H9 (cell line): ENCODE measurements around the gene CCNJL. TPM values are rescaled to one million over a fixed set of nuclear protein-coding genes. Genes with fewer than 3 reads are reported as not detected.

Experiments
- DNase-seq: peaks from one replicate; pipeline ENCODE4 v3.0.0-alpha.2; 2017
- H2AFZ ChIP-seq: one replicate; pipeline ENCODE4 v1.6.1; 2013; ENCODE audit warnings: mild to moderate bottlenecking, low read length, control low read depth, moderate library complexity
- H2AK5ac ChIP-seq: 2 replicates; pipeline ENCODE4 v1.6.1; 2013; ENCODE audit warnings: low read length, control low read depth, mixed read lengths; ENCODE audit not compliant: insufficient read length
- H2BK120ac ChIP-seq: one replicate; pipeline ENCODE4 v1.6.1; 2013; ENCODE audit warnings: low read depth, mild to moderate bottlenecking, low read length, control low read depth, inconsistent platforms; ENCODE audit not compliant: poor library complexity, severe bottlenecking
- H2BK12ac ChIP-seq: 2 replicates; pipeline ENCODE4 v1.6.1; 2013; ENCODE audit warnings: low read length, control low read depth, mixed read lengths, low read depth; ENCODE audit not compliant: insufficient read length
- H2BK15ac ChIP-seq: 2 replicates; pipeline ENCODE4 v1.6.1; 2013; ENCODE audit warnings: low read depth, low read length, control low read depth
- H2BK20ac ChIP-seq: one replicate; pipeline ENCODE4 v1.6.1; 2013; ENCODE audit warnings: low read depth, mild to moderate bottlenecking, low read length, control low read depth, inconsistent platforms; ENCODE audit not compliant: poor library complexity, severe bottlenecking
- H2BK5ac ChIP-seq: 2 replicates; pipeline ENCODE4 v1.6.1; 2013; ENCODE audit warnings: low read length, control low read depth, mixed read lengths; ENCODE audit not compliant: insufficient read length
- H3K14ac ChIP-seq: 2 replicates; pipeline ENCODE4 v1.6.1; 2013; ENCODE audit warnings: low read length, control low read depth; ENCODE audit not compliant: insufficient read depth
- H3K18ac ChIP-seq: 2 replicates; pipeline ENCODE4 v1.6.1; 2013; ENCODE audit warnings: low read depth, mild to moderate bottlenecking, mixed read lengths, low read length, control low read depth; ENCODE audit not compliant: insufficient read length
- H3K23ac ChIP-seq: 2 replicates; pipeline ENCODE4 v1.6.1; 2013; ENCODE audit warnings: low read length, control low read depth, mixed read lengths, low read depth; ENCODE audit not compliant: insufficient read length
- H3K23me2 ChIP-seq: 2 replicates; pipeline ENCODE4 v1.6.1; 2013; ENCODE audit warnings: low read depth, mild to moderate bottlenecking, mixed read lengths, low read length, control low read depth; ENCODE audit not compliant: insufficient read length, poor library complexity, severe bottlenecking
- H3K27ac ChIP-seq: 2 replicates; pipeline ENCODE4 v1.5.1; 2013; ENCODE audit warnings: low read length, control low read depth, mixed read lengths, low read depth; ENCODE audit not compliant: insufficient read length
- H3K27me3 ChIP-seq: 2 replicates; pipeline ENCODE4 v1.6.1; 2013; ENCODE audit warnings: low read length, control low read depth, inconsistent platforms; ENCODE audit not compliant: insufficient read depth
- H3K4ac ChIP-seq: 2 replicates; pipeline ENCODE4 v1.6.1; 2013; ENCODE audit warnings: low read depth, mild to moderate bottlenecking, control low read depth, inconsistent platforms, low read length, moderate library complexity
- H3K4me1 ChIP-seq: 2 replicates; pipeline ENCODE4 v1.6.1; 2013; ENCODE audit warnings: low read length, control low read depth, inconsistent platforms; ENCODE audit not compliant: insufficient read depth
- H3K4me2 ChIP-seq: 2 replicates; pipeline ENCODE4 v1.6.1; 2013; ENCODE audit warnings: low read length, control low read depth, mixed read lengths; ENCODE audit not compliant: insufficient read length, insufficient read depth
- H3K56ac ChIP-seq: 2 replicates; pipeline ENCODE4 v1.6.1; 2013; ENCODE audit warnings: low read depth, mild to moderate bottlenecking, mixed read lengths, low read length, control low read depth; ENCODE audit not compliant: insufficient read length
- H3K79me1 ChIP-seq: 2 replicates; pipeline ENCODE4 v1.6.1; 2013; ENCODE audit warnings: low read depth, mild to moderate bottlenecking, moderate library complexity, low read length, control low read depth, inconsistent platforms; ENCODE audit not compliant: insufficient read depth, poor library complexity, severe bottlenecking
- H3K79me2 ChIP-seq: 2 replicates; pipeline ENCODE4 v1.6.1; 2013; ENCODE audit warnings: low read length, control low read depth, inconsistent platforms; ENCODE audit not compliant: insufficient read depth
- H3K9ac ChIP-seq: 2 replicates; pipeline ENCODE4 v1.6.1; 2013; ENCODE audit warnings: low read length, control low read depth, mixed read lengths; ENCODE audit not compliant: insufficient read length; ENCODE audit errors: extremely low read depth
- H3K9me3 ChIP-seq: one replicate; pipeline ENCODE4 v1.6.1; 2013; ENCODE audit warnings: low read depth, low read length, inconsistent platforms; ENCODE audit not compliant: control insufficient read depth
- H3T11ph ChIP-seq: one replicate; pipeline ENCODE4 v1.6.1; 2013; ENCODE audit warnings: mild to moderate bottlenecking, low read length, control low read depth, inconsistent platforms
- H4K20me1 ChIP-seq: one replicate; pipeline ENCODE4 v1.6.1; 2013; ENCODE audit not compliant: control insufficient read depth, insufficient read length, insufficient read depth
- H4K5ac ChIP-seq: 2 replicates; pipeline ENCODE4 v1.6.1; 2013; ENCODE audit warnings: low read depth, mild to moderate bottlenecking, mixed read lengths, low read length, control low read depth; ENCODE audit not compliant: insufficient read length
- H4K8ac ChIP-seq: replicated peaks from 2 replicates; pipeline ENCODE4 v1.6.1; 2013; ENCODE audit warnings: low read length, control low read depth, mixed read lengths, low read depth; ENCODE audit not compliant: insufficient read length
- H4K91ac ChIP-seq: 2 replicates; pipeline ENCODE4 v1.6.1; 2013; ENCODE audit warnings: low read depth, mild to moderate bottlenecking, moderate library complexity, mixed read lengths, low read length, control low read depth; ENCODE audit not compliant: insufficient read length
- H3K27ac Mint-ChIP-seq, 3 experiments: 2 replicates in 2 of 3; 3 replicates in 1 of 3; pipeline ENCODE4 v1.8.0; 2020 to 2021; ENCODE audit warnings: mixed read lengths in 3 of 3, mild to moderate bottlenecking in 1 of 3, moderate library complexity in 1 of 3
- H3K27me3 Mint-ChIP-seq: 2 replicates; pipeline ENCODE4 v1.8.0; 2021; ENCODE audit warnings: low read depth, mild to moderate bottlenecking, moderate library complexity, mixed read lengths
- H3K36me3 Mint-ChIP-seq, 3 experiments: 2 replicates in 2 of 3; 3 replicates in 1 of 3; pipeline ENCODE4 v1.8.0; 2020 to 2021; ENCODE audit warnings: low read depth in 3 of 3, mixed read lengths in 3 of 3; ENCODE audit not compliant: insufficient read depth in 1 of 3
- H3K4me1 Mint-ChIP-seq, 2 experiments: 2 replicates each; pipeline ENCODE4 v1.8.0; 2020; ENCODE audit warnings: mixed read lengths in 2 of 2
- H3K4me3 Mint-ChIP-seq, 2 experiments: 2 replicates in 1 of 2; 3 replicates in 1 of 2; pipeline ENCODE4 v1.8.0; 2020 to 2021; ENCODE audit warnings: mild to moderate bottlenecking in 2 of 2, mixed read lengths in 2 of 2, moderate library complexity in 1 of 2
- H3K9me3 Mint-ChIP-seq, 2 experiments: 2 replicates in 1 of 2; 3 replicates in 1 of 2; pipeline ENCODE4 v1.8.0; 2020; ENCODE audit warnings: mild to moderate bottlenecking in 2 of 2, mixed read lengths in 2 of 2, moderate library complexity in 1 of 2
- CTCF ChIP-seq: fragments of 200-600 bp; sonication (generic); conservative IDR thresholded peaks from 3 replicates; pipeline ENCODE4 v1.8.0; 2021; ENCODE audit warnings: antibody characterized with exemption, mild to moderate bottlenecking
- WGBS: extraction: QIAGEN DNeasy Blood & Tissue Kit; methylation state at CpG from one replicate; pipeline ENCODE4 v1.1.7; 2013; ENCODE audit warnings: missing lambda C conversion rate, low lambda C conversion rate, mixed read lengths; ENCODE audit not compliant: insufficient read length; ENCODE audit errors: extremely low coverage; 5-methylcytosine and 5-hydroxymethylcytosine counted together
- total RNA-seq: library from RNA; stranded (reverse); gene quantifications from 2 replicates; pipeline ENCODE4 v1.2.1, GENCODE V29; 2021

The CCNJL gene
- total RNA-seq, 1 experiment from 2014 or later: 26.9 TPM

- no peak overlapping the region for H3K4me3 Mint-ChIP-seq
- no CpG with 5 or more reads among the region's 14 CpGs for WGBS
- no peaks in the 10 kb centered on the region for H3K9me3 Mint-ChIP-seq
- no peak overlapping the region for H3K4ac ChIP-seq
- no peaks in the 10 kb centered on the region for H3K4me1 ChIP-seq
- no peaks in the 10 kb centered on the region for H3K23me2 ChIP-seq
- H2BK15ac ChIP-seq: no peak overlapping the region
- no peak overlapping the region for H4K5ac ChIP-seq
- H3T11ph ChIP-seq: no peak overlapping the region
- H4K8ac ChIP-seq: no peak overlapping the region
- no peaks in the 10 kb centered on the region for H3K9me3 ChIP-seq
- no peaks in the 10 kb centered on the region; the same call in 1 of the 2 replicates for H3K27me3 Mint-ChIP-seq
- H3K27ac ChIP-seq: no peak overlapping the region
- no peak overlapping the region for H3K18ac ChIP-seq
- H3K23ac ChIP-seq: no peak overlapping the region
- H2BK20ac ChIP-seq: no peak overlapping the region
- no peak overlapping the region for H3K14ac ChIP-seq
- H3K4me1 Mint-ChIP-seq: peaks cover 6 to 8% of the 10 kb centered on the region in 2 experiments
- no peak overlapping the region for H2AFZ ChIP-seq
- H3K79me2 ChIP-seq: no peaks in the 10 kb centered on the region
- TF ChIP-seq CTCF: no peak
- no peak overlapping the region for H2AK5ac ChIP-seq
- DNase-seq: no peak
- no peaks in the 10 kb centered on the region for H3K79me1 ChIP-seq
- no peaks in the 10 kb centered on the region for H4K20me1 ChIP-seq
- no peaks in the 10 kb centered on the region for H3K27me3 ChIP-seq
- no peak overlapping the region for H3K56ac ChIP-seq
- no peak overlapping the region for H4K91ac ChIP-seq
- H3K27ac Mint-ChIP-seq: peak overlapping the region in 2 of 3 experiments; percentile 4 to 77; a peak in 3 of 7 replicates
- no peak overlapping the region for H3K9ac ChIP-seq
- H2BK5ac ChIP-seq: no peak overlapping the region
- H3K36me3 Mint-ChIP-seq: peaks cover 27 to 56% (median 40%) of the 10 kb centered on the region in 3 experiments; a peak in 6 of 7 replicates
- H2BK120ac ChIP-seq: no peak overlapping the region
- no peak overlapping the region for H2BK12ac ChIP-seq
- H3K4me2 ChIP-seq: no peak overlapping the region
These were observed 60.8 kb downstream of the CCNJL start for GRCh38 chr5:160251406-160252155.
